Measurements from ENCODE around the gene AP2S1. TPM values are rescaled to one million over a fixed set of nuclear protein-coding genes. Genes with fewer than 3 reads are reported as not detected.

The AP2S1 gene
- total and polyA plus RNA-seq, 2 of the 4 experiments (the other 2 are of a cell fraction) = 144 to 274 TPM

DNA sequence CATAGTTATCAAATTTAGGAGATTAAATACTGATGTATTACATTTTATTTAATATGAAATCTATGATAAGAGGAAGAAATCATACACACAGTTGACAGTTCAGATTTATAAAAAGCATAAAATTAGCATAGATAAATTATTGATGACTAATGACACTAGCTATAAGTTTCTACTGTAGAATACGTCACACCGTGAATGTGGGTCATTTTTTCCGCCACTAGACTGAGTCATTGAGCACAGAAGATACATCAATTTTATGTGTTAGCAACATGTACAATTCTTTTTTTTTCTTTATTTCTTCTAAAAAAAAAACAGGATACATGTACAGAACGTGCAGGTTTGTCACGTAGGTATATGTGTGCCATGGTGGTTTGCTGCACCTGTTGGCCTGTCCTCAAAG is 22.2 kb downstream of the AP2S1 start:
- no peak for ATAC-seq (ENCODE audit: low read depth)
- Histone ChIP-seq H4K91ac (ENCODE audit: insufficient read depth, low read depth, low read length) (no peak overlapping the region), H2BK120ac (ENCODE audit: low read depth, low read length) (peak overlapping the region; percentile 16; the same call in 1 of the 2 replicates), H3K9me3 (ENCODE audit: control insufficient read depth, insufficient read depth, low read length) (no peaks in the 10 kb centered on the region), H3K9ac (ENCODE audit: low read depth, low read length) (no peak overlapping the region), H3K23ac (ENCODE audit: low read depth, low read length) (no peak overlapping the region), H2BK20ac (ENCODE audit: low read depth, low read length) (no peak overlapping the region), H3K4me2 (ENCODE audit: low read depth, low read length) (no peak overlapping the region), H3K14ac (replicated peaks; ENCODE audit: low read depth, low read length) (no peak overlapping the region), H3K9me1 (ENCODE audit: insufficient read depth, low read length) (peaks cover 5% of the 10 kb centered on the region; the same call in 1 of the 2 replicates), H3K4ac (ENCODE audit: low read depth, low read length) (peak overlapping the region; percentile 16; the same call in 1 of the 2 replicates), H4K5ac (ENCODE audit: low read depth, low read length) (no peak overlapping the region), H3K27me3 (ENCODE audit: control insufficient read depth, insufficient read depth, low read length) (no peaks in the 10 kb centered on the region), H2BK5ac (ENCODE audit: low read depth, low read length, poor library complexity, severe bottlenecking) (peak overlapping the region; percentile 7), H3K79me1 (ENCODE audit: low read depth in 1 of 2, low read length in 2 of 2) (no peaks in the 10 kb centered on the region), H3K36me3 (ENCODE audit: control insufficient read depth, insufficient read depth, low read length) (no peaks in the 10 kb centered on the region), H2AFZ (replicated peaks; ENCODE audit: low read length, poor library complexity) (no peak overlapping the region), H2AK5ac (ENCODE audit: low read depth, low read length) (peak overlapping the region; percentile 69), H3K27ac (ENCODE audit: insufficient read depth, low read length) (no peak overlapping the region), H3K4me3 (ENCODE audit: insufficient read depth, low read depth, low read length) (no peak overlapping the region), H2BK15ac (ENCODE audit: low read depth, low read length) (no peak overlapping the region), H3K56ac (ENCODE audit: extremely low read depth, insufficient read depth, low read length) (no peak overlapping the region), H3K4me1 (ENCODE audit: control insufficient read depth, insufficient read depth, low read length) (peaks cover 3% of the 10 kb centered on the region; the same call in 1 of the 2 replicates), H3K18ac (ENCODE audit: low read depth, low read length) (no peak overlapping the region), H2AK9ac (replicated peaks; ENCODE audit: low read depth, low read length, poor library complexity) (no peak overlapping the region), H4K8ac (ENCODE audit: low read depth in 2 of 2, low read length in 2 of 2) (no peak overlapping the region), H4K20me1 (ENCODE audit: insufficient read depth, low read length) (no peaks in the 10 kb centered on the region)
- whole genome bisulfite sequencing, 2 experiments (ENCODE audit: extremely low coverage in 2 of 2, insufficient read length in 1 of 2) = no CpG with 5 or more reads among the region's 5 CpGs
- DNase-seq = peak; percentile 75
- intact Hi-C loops (cut with micrococcal nuclease) = no loop called here
- TF ChIP-seq FOS (IDR thresholded peaks at IDR 0.05; ENCODE audit: low read depth, low read length) = peak; percentile 42; the same call in 1 of the 2 replicates
- TF ChIP-seq RCOR1 (IDR thresholded peaks at IDR 0.05; ENCODE audit: insufficient replicate concordance, low read length) = no peak
- TF ChIP-seq MAFK (IDR thresholded peaks at IDR 0.05; ENCODE audit: low read depth, low read length) = no peak
- TF ChIP-seq CHD1 (IDR thresholded peaks at IDR 0.05; ENCODE audit: low read depth, low read length) = no peak
- TF ChIP-seq, protein P1, sequence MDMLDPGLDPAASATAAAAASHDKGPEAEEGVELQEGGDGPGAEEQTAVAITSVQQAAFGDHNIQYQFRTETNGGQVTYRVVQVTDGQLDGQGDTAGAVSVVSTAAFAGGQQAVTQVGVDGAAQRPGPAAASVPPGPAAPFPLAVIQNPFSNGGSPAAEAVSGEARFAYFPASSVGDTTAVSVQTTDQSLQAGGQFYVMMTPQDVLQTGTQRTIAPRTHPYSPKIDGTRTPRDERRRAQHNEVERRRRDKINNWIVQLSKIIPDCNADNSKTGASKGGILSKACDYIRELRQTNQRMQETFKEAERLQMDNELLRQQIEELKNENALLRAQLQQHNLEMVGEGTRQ (IDR thresholded peaks at IDR 0.05; ENCODE audit: low read depth, low read length) = no peak
- no peak for TF ChIP-seq CEBPB (IDR thresholded peaks at IDR 0.05; ENCODE audit: low read depth, low read length)
- in situ Hi-C loops (cut with MboI; ENCODE audit: low sequenced_read_pairs) = no loop called here
- BruUV-seq (replicated peaks) = no TSS peak
- dilution Hi-C loops (cut with HindIII; ENCODE audit: low sequenced_read_pairs, unreplicated experiment) = no loop called here
- POLR2A ChIA-PET (ENCODE audit: unreplicated experiment) = no interaction called here
- CTCF ChIA-PET = interaction anchor here (1.1 to 1.6 kb wide), 2 partner anchors 12 to 59 kb away, joined by 3 read pairs; no protein-coding TSS in a partner anchor

Data from IMR-90 (cell line).